ENCODE measurements around the gene ARL15. TPM values are rescaled to one million over a fixed set of nuclear protein-coding genes. Genes with fewer than 3 reads are reported as not detected.

ARL15 gene
- polyA plus RNA-seq, 1 of the 3 experiments (the other 2 are of a cell fraction), result 6.4 TPM

DNA sequence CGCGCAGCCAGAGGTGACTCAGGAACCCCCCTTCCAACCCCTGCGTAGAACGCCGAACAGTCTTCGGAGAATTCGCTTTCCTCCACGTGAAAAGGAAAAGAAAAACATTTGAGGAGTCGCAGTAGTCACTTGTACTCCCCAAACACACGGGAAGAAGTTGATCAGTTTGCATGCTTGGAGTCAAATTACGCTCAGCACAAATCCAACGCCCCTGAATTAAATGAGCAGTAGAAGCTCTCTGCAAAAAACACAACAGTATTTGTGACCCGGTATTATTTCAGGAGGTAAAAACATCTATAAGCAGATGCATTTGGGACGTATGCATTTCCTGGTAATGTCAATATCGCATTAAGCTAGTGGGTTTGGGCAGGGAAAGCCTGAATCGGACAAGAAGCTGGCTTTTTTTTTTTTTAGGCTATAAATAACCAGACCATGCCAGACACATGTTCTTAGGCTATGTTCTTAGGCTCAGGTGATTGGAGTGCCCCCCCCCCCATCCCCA is 854 bp upstream of the ARL15 start:
- Histone ChIP-seq H3K4me3 (ENCODE audit: low read depth in 2 of 2, low read length in 1 of 2) (peak overlapping the region; percentile 65 to 98), H3K36me3 (replicated peaks in 1 of 2; ENCODE audit: control insufficient read depth in 1 of 2, insufficient read depth in 2 of 2, low read length in 1 of 2) (no peaks in the 10 kb centered on the region), H3K27me3 (ENCODE audit: insufficient read depth) (no peaks in the 10 kb centered on the region), H3K4me2 (peak overlapping the region; percentile 90), H3K9me3 (no peaks in the 10 kb centered on the region), H3K4me1 (ENCODE audit: control insufficient read depth in 1 of 2, insufficient read depth in 2 of 2, low read depth in 1 of 2, low read length in 1 of 2) (peaks cover 3 to 12% of the 10 kb centered on the region in 2 experiments; a peak in 3 of 4 replicates), H3K27ac (ENCODE audit: low read depth in 2 of 2, low read length in 1 of 2) (peak overlapping the region; percentile 80 to 81; a peak in 3 of 4 replicates), H3F3A (replicated peaks; ENCODE audit: insufficient read depth) (no peaks in the 10 kb centered on the region), H4K20me1 (ENCODE audit: insufficient read depth) (no peaks in the 10 kb centered on the region), H3K9me2 (no peaks in the 10 kb centered on the region), H2AFZ (ENCODE audit: low read depth) (peak overlapping the region; percentile 90), H3K79me2 (ENCODE audit: insufficient read depth) (peaks cover 34% of the 10 kb centered on the region), H3K9ac (peak overlapping the region; percentile 82)
- peak; percentile 13 for DNase-seq
- WGBS (ENCODE audit: low lambda C conversion rate), result 2% methylated on average over 16 of the region's 16 CpGs
- ChIA-PET CTCF (interaction anchor here (1.0 to 1.5 kb wide), 7 partner anchors 10 to 179 kb away, joined by 3 to 6 read pairs (median 3); no protein-coding TSS in a partner anchor), POLR2A (interaction anchor here (0.9 kb wide), 1 partner anchor 108 kb away, joined by 4 read pairs; no protein-coding TSS in a partner anchor)
- TF ChIP-seq JUND (IDR thresholded peaks at IDR 0.05), result no peak
- no peak for TF ChIP-seq MEF2A (IDR thresholded peaks at IDR 0.05; ENCODE audit: borderline replicate concordance, low read depth)
- no peak for TF ChIP-seq SIN3A (IDR thresholded peaks at IDR 0.05; ENCODE audit: borderline replicate concordance, low read depth, low read length)
- TF ChIP-seq, protein P1, sequence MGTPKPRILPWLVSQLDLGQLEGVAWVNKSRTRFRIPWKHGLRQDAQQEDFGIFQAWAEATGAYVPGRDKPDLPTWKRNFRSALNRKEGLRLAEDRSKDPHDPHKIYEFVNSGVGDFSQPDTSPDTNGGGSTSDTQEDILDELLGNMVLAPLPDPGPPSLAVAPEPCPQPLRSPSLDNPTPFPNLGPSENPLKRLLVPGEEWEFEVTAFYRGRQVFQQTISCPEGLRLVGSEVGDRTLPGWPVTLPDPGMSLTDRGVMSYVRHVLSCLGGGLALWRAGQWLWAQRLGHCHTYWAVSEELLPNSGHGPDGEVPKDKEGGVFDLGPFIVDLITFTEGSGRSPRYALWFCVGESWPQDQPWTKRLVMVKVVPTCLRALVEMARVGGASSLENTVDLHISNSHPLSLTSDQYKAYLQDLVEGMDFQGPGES (IDR thresholded peaks at IDR 0.05; ENCODE audit: low read depth, low read length), result no peak
- TF ChIP-seq RCOR1 (IDR thresholded peaks at IDR 0.05; ENCODE audit: low read length), result no peak
- no peak for TF ChIP-seq POLR2AphosphoS5 (IDR thresholded peaks at IDR 0.05; ENCODE audit: low read depth, low read length)
- no peak for TF ChIP-seq FOXJ3 (CRISPR knock-in tag; IDR thresholded peaks at IDR 0.05)
- TF ChIP-seq GABPA (IDR thresholded peaks at IDR 0.05; ENCODE audit: low read depth), result no peak

DNA sequence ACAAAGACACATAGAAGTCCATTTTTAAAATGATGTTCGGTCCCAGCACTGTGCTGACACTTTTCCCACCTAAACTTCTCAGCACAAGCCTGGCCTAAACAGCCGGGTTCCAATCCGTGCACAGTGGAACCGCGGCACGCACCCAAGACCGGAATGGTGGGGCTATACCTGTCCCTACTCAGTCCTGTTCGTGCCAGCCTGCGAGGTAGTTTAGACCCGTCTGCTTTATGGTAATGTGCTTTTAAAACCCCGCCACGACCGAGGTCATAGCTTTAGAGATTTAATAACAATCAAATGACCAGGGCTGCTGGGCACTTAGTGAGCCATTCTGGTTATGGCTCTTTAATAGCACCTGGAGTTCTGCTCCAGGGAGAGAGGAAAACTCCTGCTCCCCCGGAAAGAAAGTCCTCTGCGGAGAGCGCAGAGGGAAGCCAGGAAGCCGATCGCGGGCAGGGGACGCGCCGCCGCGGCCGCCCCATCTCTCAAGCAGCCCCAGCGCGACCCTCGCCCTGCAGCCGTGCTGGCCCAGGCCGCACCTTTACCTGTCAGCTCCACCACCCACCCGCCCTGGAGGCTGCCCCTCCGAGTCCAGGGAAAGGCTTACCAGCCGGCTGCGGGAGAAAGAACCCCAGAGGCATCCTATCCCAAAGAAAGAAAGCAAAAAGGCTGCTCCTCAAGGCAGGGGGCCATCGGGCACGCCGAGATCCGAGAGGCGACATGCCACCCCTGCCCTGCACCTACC is 511 bp downstream of the ARL15 start:
- Histone ChIP-seq H3K27me3 (ENCODE audit: insufficient read depth) (no peaks in the 10 kb centered on the region), H3F3A (replicated peaks; ENCODE audit: insufficient read depth) (no peaks in the 10 kb centered on the region), H3K79me2 (ENCODE audit: insufficient read depth) (peaks cover 47% of the 10 kb centered on the region), H3K27ac (ENCODE audit: low read depth in 2 of 2, low read length in 1 of 2) (peak overlapping the region; percentile 80 to 87), H3K4me3 (ENCODE audit: low read depth in 2 of 2, low read length in 1 of 2) (peak overlapping the region; percentile 65 to 98), H3K4me1 (ENCODE audit: control insufficient read depth in 1 of 2, insufficient read depth in 2 of 2, low read depth in 1 of 2, low read length in 1 of 2) (peaks cover 3 to 12% of the 10 kb centered on the region in 2 experiments; a peak in 3 of 4 replicates), H3K9ac (peak overlapping the region; percentile 82), H3K4me2 (peak overlapping the region; percentile 90), H3K9me3 (no peaks in the 10 kb centered on the region), H4K20me1 (ENCODE audit: insufficient read depth) (no peaks in the 10 kb centered on the region), H3K9me2 (no peaks in the 10 kb centered on the region), H2AFZ (ENCODE audit: low read depth) (peak overlapping the region; percentile 96), H3K36me3 (replicated peaks in 1 of 2; ENCODE audit: control insufficient read depth in 1 of 2, insufficient read depth in 2 of 2, low read length in 1 of 2) (no peaks in the 10 kb centered on the region)
- ChIA-PET POLR2A (interaction anchor here (0.6 to 0.9 kb wide), 2 partner anchors 47 to 415 kb away, joined by 3 to 4 read pairs; no protein-coding TSS in a partner anchor), CTCF (interaction anchor here (1.0 to 1.6 kb wide), 4 partner anchors 12 to 207 kb away, joined by 3 to 12 read pairs (median 4); no protein-coding TSS in a partner anchor)
- 3% methylated on average over 14 of the region's 39 CpGs for WGBS (ENCODE audit: low lambda C conversion rate)
- TF ChIP-seq GATA2 (CRISPR knock-in tag; IDR thresholded peaks at IDR 0.05) (no peak), RXRA (IDR thresholded peaks at IDR 0.05; ENCODE audit: borderline replicate concordance, low read depth) (no peak), NRF1 (IDR thresholded peaks at IDR 0.05; ENCODE audit: low read depth, low read length) (no peak), MXI1 (IDR thresholded peaks at IDR 0.05; ENCODE audit: low read depth, low read length) (no peak), GABPA (IDR thresholded peaks at IDR 0.05; ENCODE audit: low read depth) (no peak), TEAD4 (IDR thresholded peaks at IDR 0.05; ENCODE audit: borderline replicate concordance, insufficient read depth) (no peak), RFX5 (IDR thresholded peaks at IDR 0.05; ENCODE audit: low read length) (no peak), SIN3A (IDR thresholded peaks at IDR 0.05; ENCODE audit: borderline replicate concordance, low read depth, low read length) (no peak), SMC3 (IDR thresholded peaks at IDR 0.05; ENCODE audit: low read depth, low read length) (no peak), NFIC (IDR thresholded peaks at IDR 0.05; ENCODE audit: borderline replicate concordance) (no peak), TAF1 (IDR thresholded peaks at IDR 0.05; ENCODE audit: borderline replicate concordance, low read depth, low read length) (no peak), ELF1 (IDR thresholded peaks at IDR 0.05) (no peak), EZH2phosphoT487 (IDR thresholded peaks at IDR 0.05; ENCODE audit: borderline replicate concordance, low read depth) (no peak)
- TF ChIP-seq, protein P2, sequence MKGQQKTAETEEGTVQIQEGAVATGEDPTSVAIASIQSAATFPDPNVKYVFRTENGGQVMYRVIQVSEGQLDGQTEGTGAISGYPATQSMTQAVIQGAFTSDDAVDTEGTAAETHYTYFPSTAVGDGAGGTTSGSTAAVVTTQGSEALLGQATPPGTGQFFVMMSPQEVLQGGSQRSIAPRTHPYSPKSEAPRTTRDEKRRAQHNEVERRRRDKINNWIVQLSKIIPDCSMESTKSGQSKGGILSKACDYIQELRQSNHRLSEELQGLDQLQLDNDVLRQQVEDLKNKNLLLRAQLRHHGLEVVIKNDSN (IDR thresholded peaks at IDR 0.05; ENCODE audit: borderline replicate concordance, low read depth), result no peak
- TF ChIP-seq, protein P3, sequence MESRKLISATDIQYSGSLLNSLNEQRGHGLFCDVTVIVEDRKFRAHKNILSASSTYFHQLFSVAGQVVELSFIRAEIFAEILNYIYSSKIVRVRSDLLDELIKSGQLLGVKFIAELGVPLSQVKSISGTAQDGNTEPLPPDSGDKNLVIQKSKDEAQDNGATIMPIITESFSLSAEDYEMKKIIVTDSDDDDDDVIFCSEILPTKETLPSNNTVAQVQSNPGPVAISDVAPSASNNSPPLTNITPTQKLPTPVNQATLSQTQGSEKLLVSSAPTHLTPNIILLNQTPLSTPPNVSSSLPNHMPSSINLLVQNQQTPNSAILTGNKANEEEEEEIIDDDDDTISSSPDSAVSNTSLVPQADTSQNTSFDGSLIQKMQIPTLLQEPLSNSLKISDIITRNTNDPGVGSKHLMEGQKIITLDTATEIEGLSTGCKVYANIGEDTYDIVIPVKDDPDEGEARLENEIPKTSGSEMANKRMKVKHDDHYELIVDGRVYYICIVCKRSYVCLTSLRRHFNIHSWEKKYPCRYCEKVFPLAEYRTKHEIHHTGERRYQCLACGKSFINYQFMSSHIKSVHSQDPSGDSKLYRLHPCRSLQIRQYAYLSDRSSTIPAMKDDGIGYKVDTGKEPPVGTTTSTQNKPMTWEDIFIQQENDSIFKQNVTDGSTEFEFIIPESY (IDR thresholded peaks at IDR 0.05; ENCODE audit: borderline replicate concordance, low read depth), result no peak
- TF ChIP-seq, protein P4, sequence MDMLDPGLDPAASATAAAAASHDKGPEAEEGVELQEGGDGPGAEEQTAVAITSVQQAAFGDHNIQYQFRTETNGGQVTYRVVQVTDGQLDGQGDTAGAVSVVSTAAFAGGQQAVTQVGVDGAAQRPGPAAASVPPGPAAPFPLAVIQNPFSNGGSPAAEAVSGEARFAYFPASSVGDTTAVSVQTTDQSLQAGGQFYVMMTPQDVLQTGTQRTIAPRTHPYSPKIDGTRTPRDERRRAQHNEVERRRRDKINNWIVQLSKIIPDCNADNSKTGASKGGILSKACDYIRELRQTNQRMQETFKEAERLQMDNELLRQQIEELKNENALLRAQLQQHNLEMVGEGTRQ (IDR thresholded peaks at IDR 0.05; ENCODE audit: borderline replicate concordance, low read depth, low read length), result no peak
- no peak for DNase-seq

Data from SK-N-SH (cell line).